PC-3 (cell line): ENCODE measurements around the gene GYG1. TPM values are rescaled to one million over a fixed set of nuclear protein-coding genes. Genes with fewer than 3 reads are reported as not detected.

Experiments used
- ATAC-seq: fragments of 200-7000 bp; cut with Tn5 transposase; 2 replicates; pipeline ENCODE4 v1.9.1; 2020; ENCODE audit warnings: mild to moderate bottlenecking, moderate library complexity
- BruUV-seq: library from RNA; stranded (reverse); fragments of 400-500 nt; replicated peaks from 2 replicates; lab custom pipeline; 2021; lab: Mats Ljungman, UMichigan
- CTCF ChIA-PET: fragments of 300-600 bp; sonication (Branson Sonifier 250); formaldehyde crosslinking; loops from one replicate; lab custom pipeline; 2022; ENCODE audit warnings: antibody characterized with exemption; lab: Charles Lee
- POLR2A ChIA-PET: fragments of 300-600 bp; sonication (Branson Sonifier 250); formaldehyde crosslinking; loops from one replicate; lab custom pipeline; 2022; ENCODE audit warnings: antibody characterized with exemption; ENCODE audit not compliant: unreplicated experiment; lab: Charles Lee
- DNase-seq: peaks from one replicate; pipeline ENCODE4 v3.0.0-alpha.2; 2015
- H2AFZ ChIP-seq: fragments of 300-600 bp; sonication (generic); 2 replicates; pipeline ENCODE4 v1.6.0; 2016; ENCODE audit warnings: antibody characterized with exemption, low read length
- H3F3A ChIP-seq: fragments of 300-600 bp; sonication (generic); one replicate; pipeline ENCODE4 v1.6.0; 2017; ENCODE audit warnings: antibody characterized with exemption, low read length, control low read depth, mild to moderate bottlenecking; ENCODE audit not compliant: unreplicated experiment
- H3K27ac ChIP-seq: fragments of 300-600 bp; sonication (generic); 2 replicates; pipeline ENCODE4 v1.5.1; 2016; ENCODE audit warnings: mild to moderate bottlenecking, low read length
- H3K27me3 ChIP-seq: fragments of 300-600 bp; sonication (generic); 2 replicates; pipeline ENCODE4 v1.6.1; 2016; ENCODE audit warnings: low read length, mixed read lengths
- H3K36me3 ChIP-seq: fragments of 300-600 bp; sonication (generic); 2 replicates; pipeline ENCODE4 v1.6.1; 2016; ENCODE audit warnings: low read depth, mixed run types, low read length, mixed read lengths
- H3K4me1 ChIP-seq: fragments of 300-600 bp; sonication (generic); 2 replicates; pipeline ENCODE4 v1.5.1; 2016; ENCODE audit warnings: low read length; ENCODE audit not compliant: insufficient read depth
- H3K4me2 ChIP-seq: fragments of 300-600 bp; sonication (generic); 2 replicates; pipeline ENCODE4 v1.6.0; 2016; ENCODE audit warnings: low read length
- H3K4me3 ChIP-seq: fragments of 300-600 bp; sonication (generic); 2 replicates; pipeline ENCODE4 v1.5.1; 2016; ENCODE audit warnings: mild to moderate bottlenecking, low read length, mixed read lengths
- H3K79me2 ChIP-seq: fragments of 300-600 bp; sonication (generic); 2 replicates; pipeline ENCODE4 v1.6.1; 2017; ENCODE audit warnings: low read length, mixed read lengths
- H3K9ac ChIP-seq: fragments of 300-600 bp; sonication (generic); 2 replicates; pipeline ENCODE4 v1.6.0; 2016; ENCODE audit warnings: mild to moderate bottlenecking, low read length
- H3K9me2 ChIP-seq: fragments of 300-600 bp; sonication (generic); replicated peaks from 2 replicates; pipeline ENCODE4 v1.6.1; 2016; ENCODE audit warnings: mixed run types, low read length, mixed read lengths
- H3K9me3 ChIP-seq: fragments of 300-600 bp; sonication (generic); 2 replicates; pipeline ENCODE4 v1.6.1; 2016; ENCODE audit warnings: low read length, mixed read lengths
- H4K20me1 ChIP-seq: fragments of 300-600 bp; sonication (generic); 2 replicates; pipeline ENCODE4 v1.6.1; 2016; ENCODE audit warnings: low read length, mixed read lengths
- CTCF ChIP-seq: fragments of 300-600 bp; sonication (generic); conservative IDR thresholded peaks from 2 replicates; pipeline ENCODE4 v1.5.1; 2017; ENCODE audit warnings: antibody characterized with exemption, low read depth, mild to moderate bottlenecking, low read length
- EZH2 ChIP-seq: fragments of 300-600 bp; sonication (generic); IDR thresholded peaks from one replicate; pipeline ENCODE4 v1.6.1; 2017; ENCODE audit warnings: antibody characterized with exemption, mild to moderate bottlenecking, low read length; ENCODE audit not compliant: unreplicated experiment
- EZH2phosphoT487 ChIP-seq: fragments of 300-600 bp; sonication (generic); IDR thresholded peaks from 2 replicates; pipeline ENCODE4 v1.6.1; 2018; ENCODE audit warnings: mild to moderate bottlenecking, antibody characterized with exemption, low read length, borderline replicate concordance
- intact Hi-C: fragments of 100-400 bp; cut with micrococcal nuclease; formaldehyde crosslinking; loops from 2 replicates; pipeline ENCODE4 v1.9.0; 2023
- total RNA-seq: library from RNA; depleted of rRNA; stranded (reverse); fragments of >200 nt; gene quantifications from 2 replicates; pipeline ENCODE4 v1.2.3, GENCODE V29; 2014

Gene GYG1
- total RNA-seq, 1 experiment from 2014 or later = 12.0 TPM

- Histone ChIP-seq H3K9ac (no peak overlapping the region), H3K9me2 (no peaks in the 10 kb centered on the region), H3K36me3 (no peaks in the 10 kb centered on the region), H3K27ac (no peak overlapping the region), H3K79me2 (no peaks in the 10 kb centered on the region), H3K9me3 (no peaks in the 10 kb centered on the region), H3K27me3 (no peaks in the 10 kb centered on the region), H4K20me1 (no peaks in the 10 kb centered on the region), H3F3A (no peaks in the 10 kb centered on the region), H2AFZ (no peak overlapping the region), H3K4me1 (peaks cover 22% of the 10 kb centered on the region), H3K4me3 (no peak overlapping the region), H3K4me2 (no peak overlapping the region)
- peak; percentile 42 for ATAC-seq
- TF ChIP-seq EZH2phosphoT487 = no peak
- TF ChIP-seq CTCF = no peak
- no peak for TF ChIP-seq EZH2
- intact Hi-C loops = no loop called here
- DNase-seq = peak; percentile 46
- ChIA-PET POLR2A (no interaction called here), CTCF (no interaction called here)
- BruUV-seq = no TSS peak
Measured at GRCh38 chr3:148951599-148952361, 39.6 kb upstream of the GYG1 start.

DNA sequence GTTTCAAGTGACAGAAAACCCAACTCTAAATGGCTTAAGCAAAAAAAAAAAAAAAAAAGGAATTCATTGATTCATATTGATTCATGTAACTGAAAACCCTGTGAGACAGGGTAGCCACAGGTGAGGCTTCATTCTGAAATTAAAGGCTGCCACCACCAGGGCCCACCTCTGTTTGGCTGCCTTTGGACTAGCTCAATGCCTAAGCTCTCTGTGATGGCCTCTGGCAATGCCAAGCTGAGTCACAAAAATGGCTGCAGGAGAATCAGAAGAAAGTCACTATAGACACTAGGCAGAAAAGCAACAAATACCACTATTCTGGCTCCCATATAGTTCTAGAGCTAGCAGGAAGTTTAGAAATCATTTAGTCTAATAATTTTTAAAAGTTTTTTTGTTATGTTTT lies 38.2 kb upstream of the GYG1 start:
- no peaks in the 10 kb centered on the region for H3K27me3 ChIP-seq
- H3K36me3 ChIP-seq = no peaks in the 10 kb centered on the region
- no peak overlapping the region for H3K9ac ChIP-seq
- no peak overlapping the region for H3K4me3 ChIP-seq
- POLR2A ChIA-PET = no interaction called here
- H3K9me2 ChIP-seq = no peaks in the 10 kb centered on the region
- H3K4me1 ChIP-seq = peaks cover 17% of the 10 kb centered on the region
- ATAC-seq = no peak
- peak; percentile 34 for DNase-seq
- no TSS peak for BruUV-seq
- no peaks in the 10 kb centered on the region for H3K9me3 ChIP-seq
- no peaks in the 10 kb centered on the region for H3K79me2 ChIP-seq
- H3F3A ChIP-seq = no peaks in the 10 kb centered on the region
- H3K4me2 ChIP-seq = no peak overlapping the region
- no peaks in the 10 kb centered on the region for H4K20me1 ChIP-seq
- CTCF ChIA-PET = no interaction called here
- TF ChIP-seq EZH2 = no peak
- no peak for TF ChIP-seq CTCF
- no peak for TF ChIP-seq EZH2phosphoT487
- intact Hi-C loops = no loop called here
- no peak overlapping the region for H2AFZ ChIP-seq
- H3K27ac ChIP-seq = no peak overlapping the region

DNA sequence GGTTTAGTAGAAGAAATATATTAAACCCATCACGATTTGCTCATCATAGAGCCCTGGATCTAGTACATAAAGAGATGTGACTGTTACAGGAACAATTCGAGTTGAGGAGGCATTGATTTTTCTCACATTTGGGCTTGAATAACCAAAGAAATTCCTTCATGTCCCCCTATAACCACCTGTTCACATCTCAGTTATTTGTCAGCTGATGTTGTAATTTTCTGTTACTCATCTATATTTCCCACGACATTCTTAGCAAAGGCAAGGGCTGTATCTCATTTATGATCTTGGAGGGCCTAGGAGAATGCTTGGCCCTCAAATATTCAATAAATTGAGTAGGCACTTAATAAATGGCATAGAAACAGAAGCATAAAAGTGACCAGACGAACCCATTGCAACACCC lies 36.4 kb upstream of the GYG1 start:
- Histone ChIP-seq H3K27me3 (no peaks in the 10 kb centered on the region), H2AFZ (peak overlapping the region; percentile 77), H3K79me2 (no peaks in the 10 kb centered on the region), H3K9me3 (no peaks in the 10 kb centered on the region), H3K4me1 (peaks cover 17% of the 10 kb centered on the region), H3K36me3 (no peaks in the 10 kb centered on the region), H4K20me1 (no peaks in the 10 kb centered on the region), H3K9ac (no peak overlapping the region), H3K4me3 (peak overlapping the region; percentile 29; the same call in 1 of the 2 replicates), H3K27ac (no peak overlapping the region), H3F3A (no peaks in the 10 kb centered on the region), H3K4me2 (peak overlapping the region; percentile 65), H3K9me2 (no peaks in the 10 kb centered on the region)
- DNase-seq (peak; percentile 23), ATAC-seq (no peak)
- POLR2A ChIA-PET = interaction anchor here (0.5 to 0.8 kb wide), 4 partner anchors 175 to 423 kb away, joined by 3 to 5 read pairs (median 4); partner anchors contain the start of genes HPS3 and TM4SF1
- CTCF ChIA-PET = interaction anchor here (0.6 to 1.6 kb wide), 16 partner anchors 8 to 614 kb away, joined by 3 to 25 read pairs (median 5); partner anchors contain the start of gene HPS3
- intact Hi-C loops = loop anchor here (1.0 to 2.0 kb wide), 5 partner anchors 130 to 525 kb away; no protein-coding TSS in a partner anchor
- BruUV-seq = no TSS peak
- TF ChIP-seq EZH2 = no peak
- TF ChIP-seq CTCF = no peak
- no peak for TF ChIP-seq EZH2phosphoT487
